Trophoblast cell (in vitro differentiated cells and primary cell): ENCODE results near the gene ST3GAL5.

ENCODE experiments used
- DNase-seq, 2 donors: peaks; one replicate each; pipeline ENCODE4 v3.0.0-alpha.2; 2016
- H2AFZ ChIP-seq: 2 replicates; pipeline ENCODE4 v1.6.1; 2013; ENCODE audit warnings: low read length, moderate library complexity, mild to moderate bottlenecking; ENCODE audit not compliant: insufficient read depth, poor library complexity
- H2AK5ac ChIP-seq: 2 replicates; pipeline ENCODE4 v1.6.1; 2013; ENCODE audit warnings: mild to moderate bottlenecking, low read length
- H2BK120ac ChIP-seq: 2 replicates; pipeline ENCODE4 v1.6.1; 2013; ENCODE audit warnings: low read length, mild to moderate bottlenecking, moderate library complexity; ENCODE audit not compliant: insufficient read depth, poor library complexity
- H2BK12ac ChIP-seq: 2 replicates; pipeline ENCODE4 v1.6.1; 2013; ENCODE audit warnings: mild to moderate bottlenecking, low read length, moderate library complexity
- H2BK5ac ChIP-seq: 2 replicates; pipeline ENCODE4 v1.6.1; 2013; ENCODE audit warnings: low read length, low read depth, moderate library complexity, mild to moderate bottlenecking; ENCODE audit not compliant: poor library complexity
- H3K14ac ChIP-seq: 2 replicates; pipeline ENCODE4 v1.6.1; 2013; ENCODE audit warnings: mild to moderate bottlenecking, low read length
- H3K18ac ChIP-seq: 2 replicates; pipeline ENCODE4 v1.6.1; 2013; ENCODE audit warnings: mild to moderate bottlenecking, low read length
- H3K23ac ChIP-seq: 2 replicates; pipeline ENCODE4 v1.6.1; 2013; ENCODE audit warnings: low read length
- H3K27ac ChIP-seq: 2 replicates; pipeline ENCODE4 v1.5.1; 2013; ENCODE audit warnings: low read depth, mild to moderate bottlenecking, inconsistent platforms, low read length, moderate library complexity
- H3K27me3 ChIP-seq: 2 replicates; pipeline ENCODE4 v1.6.1; 2013; ENCODE audit warnings: inconsistent platforms, mild to moderate bottlenecking, low read length, moderate library complexity; ENCODE audit not compliant: insufficient read depth
- H3K36me3 ChIP-seq, 2 experiments: 1 replicate in 1 of 2; 2 replicates in 1 of 2; pipeline ENCODE4 v1.6.1; 2013; ENCODE audit warnings: low read length in 2 of 2, mild to moderate bottlenecking in 2 of 2, moderate library complexity in 1 of 2; ENCODE audit not compliant: insufficient read depth in 2 of 2, control insufficient read depth in 1 of 2
- H3K4ac ChIP-seq: 2 replicates; pipeline ENCODE4 v1.6.1; 2013; ENCODE audit warnings: low read depth, mild to moderate bottlenecking, low read length, moderate library complexity
- H3K4me1 ChIP-seq, 2 experiments: 1 replicate in 1 of 2; 2 replicates in 1 of 2; pipeline ENCODE4 v1.6.1; 2013; ENCODE audit warnings: low read length in 2 of 2, mild to moderate bottlenecking in 2 of 2, moderate library complexity in 1 of 2; ENCODE audit not compliant: insufficient read depth in 2 of 2, control insufficient read depth in 1 of 2
- H3K4me2 ChIP-seq: 2 replicates; pipeline ENCODE4 v1.6.1; 2013; ENCODE audit warnings: inconsistent platforms, mild to moderate bottlenecking, low read length, moderate library complexity
- H3K4me3 ChIP-seq: 2 replicates; pipeline ENCODE4 v1.5.1; 2013; ENCODE audit warnings: mild to moderate bottlenecking, low read depth, low read length, inconsistent platforms
- H3K79me1 ChIP-seq: one replicate; pipeline ENCODE4 v1.6.1; 2013; ENCODE audit warnings: low read length
- H3K79me2 ChIP-seq: 2 replicates; pipeline ENCODE4 v1.6.1; 2013; ENCODE audit warnings: low read length, mild to moderate bottlenecking; ENCODE audit not compliant: control insufficient read depth, insufficient read depth, poor library complexity
- H3K9ac ChIP-seq: 2 replicates; pipeline ENCODE4 v1.6.1; 2013; ENCODE audit warnings: mild to moderate bottlenecking, low read length
- H3K9me3 ChIP-seq: 2 replicates; pipeline ENCODE4 v1.6.1; 2013; ENCODE audit warnings: low read depth, mild to moderate bottlenecking, control low read depth, inconsistent platforms, low read length; ENCODE audit not compliant: insufficient read depth
- H4K12ac ChIP-seq: 2 replicates; pipeline ENCODE4 v1.6.1; 2013; ENCODE audit warnings: low read depth, mild to moderate bottlenecking, low read length, moderate library complexity
- H4K8ac ChIP-seq: 2 replicates; pipeline ENCODE4 v1.6.1; 2013; ENCODE audit warnings: low read depth, mild to moderate bottlenecking, low read length, moderate library complexity
- H4K91ac ChIP-seq: one replicate; pipeline ENCODE4 v1.6.1; 2013; ENCODE audit warnings: low read depth, mild to moderate bottlenecking, low read length, moderate library complexity
- WGBS: extraction: QIAGEN DNeasy Blood & Tissue Kit; methylation state at CpG from one replicate; pipeline ENCODE4 v1.1.7; 2013; ENCODE audit warnings: missing lambda C conversion rate; ENCODE audit not compliant: insufficient read length, insufficient coverage; ENCODE audit errors: extremely low coverage; 5-methylcytosine and 5-hydroxymethylcytosine counted together

ST3GAL5 gene

DNA sequence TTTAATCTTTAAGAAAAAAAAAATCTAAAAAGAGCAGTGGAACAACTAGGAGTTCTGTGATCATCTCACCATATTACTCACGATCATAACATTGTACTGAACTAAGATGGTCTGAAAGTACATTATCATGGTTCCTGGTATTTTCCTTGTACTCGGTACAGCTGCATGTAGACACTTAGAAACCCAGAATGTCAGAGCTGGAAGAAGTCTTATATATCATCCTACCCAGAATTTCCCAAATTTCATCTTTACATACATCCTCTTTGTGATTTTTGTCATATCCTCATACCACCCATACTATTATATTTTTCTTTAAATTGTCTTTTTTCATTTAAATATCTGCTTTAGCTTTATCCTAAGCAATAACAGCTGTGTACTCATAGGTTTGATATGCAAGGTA lies 12.4 kb upstream of the ST3GAL5 start:
- no peak for DNase-seq
- Histone ChIP-seq H4K8ac (no peak overlapping the region), H2AFZ (no peak overlapping the region), H3K18ac (no peak overlapping the region), H3K9ac (no peak overlapping the region), H3K9me3 (no peaks in the 10 kb centered on the region), H3K27ac (no peak overlapping the region), H3K79me2 (no peaks in the 10 kb centered on the region), H4K91ac (no peak overlapping the region), H3K79me1 (no peaks in the 10 kb centered on the region), H3K14ac (no peak overlapping the region), H2BK120ac (no peak overlapping the region), H3K4ac (no peak overlapping the region), H3K4me3 (no peak overlapping the region), H3K36me3 (no peaks in the 10 kb centered on the region), H3K23ac (no peak overlapping the region), H3K4me2 (no peak overlapping the region), H2BK5ac (no peak overlapping the region), H3K27me3 (no peaks in the 10 kb centered on the region), H2BK12ac (no peak overlapping the region), H4K12ac (no peak overlapping the region), H2AK5ac (no peak overlapping the region), H3K4me1 (peaks cover 0 to 10% of the 10 kb centered on the region in 2 experiments)
- no CpG with 5 or more reads among the region's 2 CpGs for WGBS

DNA sequence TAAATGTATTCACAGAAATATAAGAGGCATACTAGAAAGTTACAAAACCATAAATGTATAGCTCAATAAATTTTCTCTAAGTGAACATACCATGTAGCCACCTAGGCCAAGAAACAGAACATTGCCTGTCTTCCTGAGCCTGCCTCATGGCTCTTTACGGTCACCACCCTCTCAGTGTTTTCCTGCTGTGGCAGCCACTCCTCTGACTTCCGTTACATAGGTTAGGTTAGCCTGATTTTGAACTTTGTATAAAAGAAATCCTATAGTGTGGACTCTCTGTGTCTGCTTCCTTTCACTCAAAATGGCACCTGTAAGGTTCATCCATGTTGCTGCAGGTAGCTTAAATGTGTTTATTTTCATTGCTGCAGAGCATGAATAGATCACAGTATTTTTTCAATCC lies 11.6 kb upstream of the ST3GAL5 start:
- Histone ChIP-seq H2AFZ (no peak overlapping the region), H3K27me3 (no peaks in the 10 kb centered on the region), H2BK120ac (no peak overlapping the region), H3K23ac (no peak overlapping the region), H3K9me3 (peaks cover 2% of the 10 kb centered on the region), H4K91ac (no peak overlapping the region), H3K27ac (no peak overlapping the region), H3K4me2 (no peak overlapping the region), H2AK5ac (no peak overlapping the region), H3K9ac (no peak overlapping the region), H4K8ac (no peak overlapping the region), H3K4me1 (peaks cover 0 to 6% of the 10 kb centered on the region in 2 experiments), H3K79me2 (no peaks in the 10 kb centered on the region), H3K4me3 (no peak overlapping the region), H3K79me1 (peaks cover 2% of the 10 kb centered on the region), H2BK5ac (no peak overlapping the region), H2BK12ac (no peak overlapping the region), H3K14ac (no peak overlapping the region), H3K36me3 (no peaks in the 10 kb centered on the region), H3K4ac (no peak overlapping the region), H3K18ac (no peak overlapping the region), H4K12ac (no peak overlapping the region)
- no CpG with 5 or more reads among the region's 2 CpGs for WGBS
- DNase-seq: no peak

DNA sequence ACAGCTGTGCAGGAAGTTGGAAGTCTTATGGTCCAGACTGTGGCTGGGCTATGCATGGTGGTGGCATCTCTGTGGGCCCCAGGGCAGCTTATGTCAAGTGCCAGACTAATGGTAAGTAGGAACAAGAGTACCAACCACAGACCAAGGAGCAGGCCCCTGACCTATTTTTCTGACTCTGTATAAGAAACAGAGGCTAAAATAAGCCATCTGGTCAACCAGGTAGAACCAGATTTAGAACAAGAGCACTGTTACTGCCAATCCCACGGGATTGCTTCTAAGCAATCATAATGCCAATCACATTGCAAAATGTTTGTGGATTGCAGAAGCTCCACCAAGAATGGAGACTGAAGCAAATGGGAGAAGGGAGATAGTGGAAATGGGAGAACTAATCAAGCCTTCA lies 11.1 kb upstream of the ST3GAL5 start:
- Histone ChIP-seq H3K27me3 (no peaks in the 10 kb centered on the region), H3K79me1 (peaks cover 3% of the 10 kb centered on the region), H2AK5ac (no peak overlapping the region), H3K9me3 (peaks cover 2% of the 10 kb centered on the region), H4K91ac (no peak overlapping the region), H3K79me2 (no peaks in the 10 kb centered on the region), H3K4me3 (no peak overlapping the region), H3K18ac (no peak overlapping the region), H3K23ac (no peak overlapping the region), H2BK12ac (no peak overlapping the region), H2BK120ac (no peak overlapping the region), H4K8ac (no peak overlapping the region), H3K4me2 (no peak overlapping the region), H4K12ac (no peak overlapping the region), H3K27ac (no peak overlapping the region), H3K36me3 (no peaks in the 10 kb centered on the region), H3K4me1 (peaks cover 0 to 3% of the 10 kb centered on the region in 2 experiments), H3K9ac (no peak overlapping the region), H3K4ac (no peak overlapping the region), H3K14ac (no peak overlapping the region), H2AFZ (no peak overlapping the region), H2BK5ac (no peak overlapping the region)
- WGBS: no CpG with 5 or more reads among the region's 1 CpG
- DNase-seq: peak in 1 of 2 donors; percentile 39

DNA sequence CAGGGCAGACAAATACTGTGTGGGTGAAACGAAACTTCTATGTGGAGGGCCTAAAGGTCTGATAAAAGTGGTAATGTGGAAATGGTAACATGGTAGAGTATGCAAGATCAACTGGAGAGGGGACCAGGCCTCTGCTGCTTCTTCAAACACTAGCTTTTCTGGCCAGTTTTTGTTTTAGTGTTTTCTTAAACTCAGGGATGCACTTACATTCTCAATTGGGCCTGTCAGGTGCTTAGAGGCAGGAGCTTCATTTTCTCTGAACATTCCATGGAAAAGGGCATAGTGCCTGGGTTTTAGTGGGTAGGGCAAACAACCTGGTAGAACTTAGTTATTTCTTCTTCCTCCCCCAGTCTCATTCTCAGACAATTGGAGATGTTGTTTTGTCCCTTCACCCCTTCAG lies 10.5 kb upstream of the ST3GAL5 start:
- peaks cover 7% of the 10 kb centered on the region for H3K79me1 ChIP-seq
- no peak overlapping the region for H3K27ac ChIP-seq
- no peak overlapping the region for H3K23ac ChIP-seq
- no peak overlapping the region for H3K4ac ChIP-seq
- no peak overlapping the region for H2BK5ac ChIP-seq
- no peak overlapping the region for H3K4me2 ChIP-seq
- peaks cover 0 to 3% of the 10 kb centered on the region in 2 experiments for H3K4me1 ChIP-seq
- H3K79me2 ChIP-seq: no peaks in the 10 kb centered on the region
- H3K36me3 ChIP-seq: no peaks in the 10 kb centered on the region
- H4K91ac ChIP-seq: no peak overlapping the region
- no peak overlapping the region for H3K18ac ChIP-seq
- H2BK12ac ChIP-seq: no peak overlapping the region
- no peak overlapping the region for H2AK5ac ChIP-seq
- no peak overlapping the region for H4K12ac ChIP-seq
- peaks cover 2% of the 10 kb centered on the region for H3K9me3 ChIP-seq
- H3K9ac ChIP-seq: no peak overlapping the region
- H2AFZ ChIP-seq: no peak overlapping the region
- WGBS: no CpG with 5 or more reads among the region's 1 CpG
- no peak overlapping the region for H2BK120ac ChIP-seq
- no peak overlapping the region for H4K8ac ChIP-seq
- H3K4me3 ChIP-seq: no peak overlapping the region
- DNase-seq: no peak
- no peaks in the 10 kb centered on the region for H3K27me3 ChIP-seq
- H3K14ac ChIP-seq: no peak overlapping the region
